A673 (cell line): ENCODE measurements around the gene SLC11A1.

Source experiments
- CTCF ChIP-seq: fragments of 300-800, 200-600 bp; sonication (generic); conservative IDR thresholded peaks from 2 replicates; pipeline ENCODE4 v1.5.1; 2017; ENCODE audit warnings: low read depth, mild to moderate bottlenecking, antibody characterized with exemption, low read length, moderate library complexity, mixed read lengths
- EZH2 ChIP-seq: fragments of 200-600 bp; sonication (generic); IDR thresholded peaks from 2 replicates; pipeline ENCODE4 v1.6.1; 2017; ENCODE audit warnings: borderline replicate concordance, low read depth, mild to moderate bottlenecking, mixed read lengths, antibody characterized with exemption, low read length; ENCODE audit not compliant: poor library complexity, severe bottlenecking

- TF ChIP-seq CTCF (no peak), EZH2 (no peak)
Observed at GRCh38 chr2:218402491-218402901, 20.4 kb downstream of the SLC11A1 start.
